A673 (cell line): Measurements from ENCODE around the gene TMEM81. TPM values are rescaled to one million over a fixed set of nuclear protein-coding genes. Genes with fewer than 3 reads are reported as not detected.

ENCODE experiments used
- BruUV-seq: library from RNA; stranded (reverse); fragments of 400-500 nt; replicated peaks from 2 replicates; lab custom pipeline; 2021; lab: Mats Ljungman, UMichigan
- CTCF ChIA-PET: fragments of 300-600 bp; sonication (Branson Sonifier 250); formaldehyde crosslinking; loops from one replicate; lab custom pipeline; 2022; ENCODE audit warnings: antibody characterized with exemption; lab: Charles Lee
- POLR2A ChIA-PET: fragments of 300-600 bp; sonication (Branson Sonifier 250); formaldehyde crosslinking; loops from one replicate; lab custom pipeline; 2022; ENCODE audit warnings: antibody characterized with exemption; ENCODE audit not compliant: low non-redundant PET; lab: Charles Lee
- DNase-seq: peaks from one replicate; pipeline ENCODE4 v3.0.0-alpha.2; 2015; ENCODE audit warnings: low spot score
- H3K27ac ChIP-seq: fragments of 200-600 bp; sonication (generic); 2 replicates; pipeline ENCODE4 v1.5.1; 2016; ENCODE audit warnings: mixed run types, low read depth, mild to moderate bottlenecking, mixed read lengths, antibody characterized with exemption, low read length; ENCODE audit not compliant: poor library complexity, severe bottlenecking
- H3K27me3 ChIP-seq: fragments of 200-600 bp; sonication (generic); replicated peaks from 2 replicates; pipeline ENCODE4 v1.6.1; 2017; ENCODE audit warnings: mixed run types, low read depth, mild to moderate bottlenecking, mixed read lengths, antibody characterized with exemption, low read length; ENCODE audit not compliant: insufficient read depth, poor library complexity
- H3K36me3 ChIP-seq: fragments of 200-600 bp; sonication (generic); 2 replicates; pipeline ENCODE4 v1.6.1; 2016; ENCODE audit warnings: mixed run types, mild to moderate bottlenecking, mixed read lengths, antibody characterized with exemption, low read length; ENCODE audit not compliant: insufficient read depth, poor library complexity, severe bottlenecking
- H3K4me1 ChIP-seq: fragments of 200-600 bp; sonication (generic); 2 replicates; pipeline ENCODE4 v1.6.1; 2017; ENCODE audit warnings: mixed run types, mild to moderate bottlenecking, mixed read lengths, antibody characterized with exemption, low read length; ENCODE audit not compliant: insufficient read depth, poor library complexity, severe bottlenecking
- H3K4me3 ChIP-seq: fragments of 200-600 bp; sonication (generic); 2 replicates; pipeline ENCODE4 v1.5.1; 2016; ENCODE audit warnings: low read depth, mixed run types, mild to moderate bottlenecking, mixed read lengths, low read length; ENCODE audit not compliant: poor library complexity, severe bottlenecking
- H3K9me3 ChIP-seq: fragments of 200-600 bp; sonication (generic); 2 replicates; pipeline ENCODE4 v1.6.1; 2016; ENCODE audit warnings: mixed run types, low read depth, mild to moderate bottlenecking, mixed read lengths, antibody characterized with exemption, low read length; ENCODE audit not compliant: poor library complexity, severe bottlenecking
- EZH2 ChIP-seq: fragments of 200-600 bp; sonication (generic); IDR thresholded peaks from 2 replicates; pipeline ENCODE4 v1.6.1; 2017; ENCODE audit warnings: borderline replicate concordance, low read depth, mild to moderate bottlenecking, mixed read lengths, antibody characterized with exemption, low read length; ENCODE audit not compliant: poor library complexity, severe bottlenecking
- intact Hi-C: fragments of 100-400 bp; cut with micrococcal nuclease; formaldehyde crosslinking; loops from one replicate; pipeline ENCODE4 v1.10.0; 2022; ENCODE audit not compliant: unreplicated experiment
- total RNA-seq: library from RNA; stranded (reverse); gene quantifications from 2 replicates; pipeline ENCODE4 v1.2.3, GENCODE V29; 2021
- TF ChIP-seq, protein P1 (sequence below): fragments of 300-800, 200-600 bp; sonication (generic); conservative IDR thresholded peaks from 2 replicates; pipeline ENCODE4 v1.5.1; 2017; ENCODE audit warnings: low read depth, mild to moderate bottlenecking, antibody characterized with exemption, low read length, moderate library complexity, mixed read lengths

Gene TMEM81
- total RNA-seq, 1 experiment from 2014 or later: 5.4 TPM

DNA sequence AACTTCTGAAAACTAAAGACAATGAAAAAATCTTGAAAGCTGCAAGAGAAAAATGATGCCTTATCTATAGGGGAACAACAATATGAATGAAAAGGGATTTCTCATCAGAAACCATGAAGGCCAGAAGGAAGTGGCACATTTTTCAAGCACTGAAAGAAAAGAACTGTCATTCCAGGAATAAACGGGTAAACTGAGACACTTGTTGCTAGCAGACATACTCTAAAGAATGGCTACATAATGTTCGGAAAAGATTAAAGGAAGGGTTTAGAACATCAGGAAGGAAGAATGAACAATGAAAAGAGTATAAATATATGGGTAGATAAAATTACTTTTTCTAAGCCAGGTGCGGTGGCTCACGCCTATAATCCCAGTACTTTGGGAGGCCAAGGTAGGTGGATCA is 23.1 kb upstream of the TMEM81 start:
- intact Hi-C loops: no loop called here
- Histone ChIP-seq H3K9me3 (no peaks in the 10 kb centered on the region), H3K36me3 (peaks cover 31% of the 10 kb centered on the region), H3K4me3 (no peak overlapping the region), H3K27ac (no peak overlapping the region), H3K27me3 (no peaks in the 10 kb centered on the region), H3K4me1 (no peaks in the 10 kb centered on the region)
- POLR2A ChIA-PET: no interaction called here
- DNase-seq: no peak
- BruUV-seq: no TSS peak
- CTCF ChIA-PET: no interaction called here
- no peak for TF ChIP-seq EZH2
- TF ChIP-seq, protein P1, sequence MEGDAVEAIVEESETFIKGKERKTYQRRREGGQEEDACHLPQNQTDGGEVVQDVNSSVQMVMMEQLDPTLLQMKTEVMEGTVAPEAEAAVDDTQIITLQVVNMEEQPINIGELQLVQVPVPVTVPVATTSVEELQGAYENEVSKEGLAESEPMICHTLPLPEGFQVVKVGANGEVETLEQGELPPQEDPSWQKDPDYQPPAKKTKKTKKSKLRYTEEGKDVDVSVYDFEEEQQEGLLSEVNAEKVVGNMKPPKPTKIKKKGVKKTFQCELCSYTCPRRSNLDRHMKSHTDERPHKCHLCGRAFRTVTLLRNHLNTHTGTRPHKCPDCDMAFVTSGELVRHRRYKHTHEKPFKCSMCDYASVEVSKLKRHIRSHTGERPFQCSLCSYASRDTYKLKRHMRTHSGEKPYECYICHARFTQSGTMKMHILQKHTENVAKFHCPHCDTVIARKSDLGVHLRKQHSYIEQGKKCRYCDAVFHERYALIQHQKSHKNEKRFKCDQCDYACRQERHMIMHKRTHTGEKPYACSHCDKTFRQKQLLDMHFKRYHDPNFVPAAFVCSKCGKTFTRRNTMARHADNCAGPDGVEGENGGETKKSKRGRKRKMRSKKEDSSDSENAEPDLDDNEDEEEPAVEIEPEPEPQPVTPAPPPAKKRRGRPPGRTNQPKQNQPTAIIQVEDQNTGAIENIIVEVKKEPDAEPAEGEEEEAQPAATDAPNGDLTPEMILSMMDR: no peak

DNA sequence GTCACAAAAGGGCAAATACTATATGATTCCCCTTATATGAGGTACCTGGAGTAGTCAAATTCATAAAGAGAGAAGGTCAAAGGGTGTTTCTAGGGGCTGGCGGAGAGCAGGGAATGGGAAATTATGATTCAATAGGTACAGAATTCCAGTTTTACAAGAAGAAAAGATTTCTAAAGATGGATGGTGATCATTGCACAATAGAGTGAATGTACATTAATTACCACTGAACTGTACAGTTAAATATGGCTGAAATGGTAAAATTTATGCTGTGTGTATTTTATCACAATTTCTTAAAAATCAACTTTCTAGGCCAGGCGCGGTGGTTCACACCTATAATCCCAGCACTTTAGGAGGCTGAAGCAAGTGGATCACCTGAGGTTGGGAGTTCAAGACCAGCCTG is 18.1 kb upstream of the TMEM81 start:
- no peak for TF ChIP-seq EZH2
- TF ChIP-seq, protein P1: no peak
- no peak for DNase-seq
- Histone ChIP-seq H3K27ac (no peak overlapping the region), H3K36me3 (peaks cover 67% of the 10 kb centered on the region), H3K4me1 (no peaks in the 10 kb centered on the region), H3K27me3 (no peaks in the 10 kb centered on the region), H3K4me3 (no peak overlapping the region), H3K9me3 (no peaks in the 10 kb centered on the region)
- intact Hi-C loops: no loop called here
- POLR2A ChIA-PET: no interaction called here
- BruUV-seq: no TSS peak
- CTCF ChIA-PET: no interaction called here

GRCh38 chr1:205098242-205098641 is 14.0 kb upstream of the TMEM81 start:
- TF ChIP-seq, protein P1: no peak
- no peak for TF ChIP-seq EZH2
- ChIA-PET CTCF (no interaction called here), POLR2A (no interaction called here)
- no TSS peak for BruUV-seq
- H3K4me1 ChIP-seq: no peaks in the 10 kb centered on the region
- intact Hi-C loops: no loop called here
- H3K4me3 ChIP-seq: no peak overlapping the region
- no peak overlapping the region for H3K27ac ChIP-seq
- peaks cover 91% of the 10 kb centered on the region for H3K36me3 ChIP-seq
- no peaks in the 10 kb centered on the region for H3K9me3 ChIP-seq
- H3K27me3 ChIP-seq: no peaks in the 10 kb centered on the region
- no peak for DNase-seq
